Psoas muscle (tissue), 8 donors: Measurements from ENCODE around the gene GAPVD1. TPM values are rescaled to one million over a fixed set of nuclear protein-coding genes. Genes with fewer than 3 reads are reported as not detected.
"Not testable (repeated sequence)": the region's sequence is repeated elsewhere in the genome, so short reads cannot be mapped to it uniquely, and the experiment has no call there.

Experiments used
- ATAC-seq, 4 donors: fragments of 200-7000 bp; cut with Tn5 transposase; one replicate each; pipeline ENCODE4 v1.9.1; 2020; ENCODE audit warnings: moderate library complexity in 3 of 4, mild to moderate bottlenecking in 2 of 4
- DNase-seq, 2 donors: peaks; one replicate each; pipeline ENCODE4 v3.0.0-alpha.2; 2020
- H3K27ac ChIP-seq: fragments of 200-600 bp; one replicate; pipeline ENCODE4 v1.8.0; 2022
- H3K27me3 ChIP-seq, 3 donors: fragments of 200-600 bp in 1 of 3; one replicate each; pipeline versions ENCODE4 v1.6.1 to v1.8.0; 2013 to 2022; ENCODE audit warnings: low read length in 2 of 3, mild to moderate bottlenecking in 2 of 3, moderate library complexity in 1 of 3; ENCODE audit not compliant: insufficient read depth in 3 of 3
- H3K36me3 ChIP-seq, 2 donors: fragments of 200-600 bp in 1 of 2; one replicate each; pipeline versions ENCODE4 v1.6.1 to v1.8.0; 2013 to 2022; ENCODE audit warnings: low read depth in 1 of 2, mild to moderate bottlenecking in 1 of 2, moderate library complexity in 1 of 2; ENCODE audit not compliant: insufficient read depth in 1 of 2
- H3K4me1 ChIP-seq: fragments of 200-600 bp; one replicate; pipeline ENCODE4 v1.8.0; 2022
- H3K4me3 ChIP-seq: fragments of 200-600 bp; one replicate; pipeline ENCODE4 v1.8.0; 2022; ENCODE audit warnings: mild to moderate bottlenecking
- H3K9me3 ChIP-seq: fragments of 200-600 bp; one replicate; pipeline ENCODE4 v1.8.0; 2022
- WGBS, 3 donors: extraction: QIAGEN DNeasy Blood & Tissue Kit; methylation state at CpG; one replicate each; pipeline versions ENCODE4 v1.1.6 to v1.1.7; 2013; 5-methylcytosine and 5-hydroxymethylcytosine counted together
- intact Hi-C, 2 donors: fragments of 100-400 bp; cut with DNase I; formaldehyde crosslinking; loops; one replicate each; pipeline versions ENCODE4 v1.11.0 to v1.14.2; 2022
- polyA plus RNA-seq, 3 donors: library from polyadenylated mRNA; stranded (reverse); fragments of 200-250 nt; gene quantifications; one replicate each; pipeline ENCODE4 v1.2.3, GENCODE V29; 2013
- total RNA-seq, 4 donors: library from RNA; stranded (reverse); fragmentation: NEBNext Ultra II Directional in 2 of 4; extraction: Animal tissue kit (Norgen Biotek cat#: 25700) in 2 of 4; gene quantifications; one replicate each; pipeline versions ENCODE4 v1.2.1 to v1.2.4, GENCODE V29; 2021 to 2023
- TF ChIP-seq, protein P1 (sequence below): fragments of 200-600 bp; IDR thresholded peaks from one replicate; pipeline ENCODE4 v1.8.0; 2022; ENCODE audit warnings: antibody characterized with exemption
- donor health status: healthy with polysubstance abuse.
- donor health status: DM: no; HTN: no; CAD: no; lungs with moderate emphysema.
- donor health status: Bipolar disorder and iron deficiency.
- donor health status: healthy.
- donor health status: DM: yes; HTN: yes; CAD: no.
- donor health status: DM: no; HTN: no; CAD: no.
- donor health status: DM: no; HTN: no; CAD: no.
- donor health status: DM: yes; HTN: yes; CAD: no.

GAPVD1 gene
- total and polyA plus RNA-seq, 7 donors, result 9.7 to 49.3 (median 33.0) TPM

DNA sequence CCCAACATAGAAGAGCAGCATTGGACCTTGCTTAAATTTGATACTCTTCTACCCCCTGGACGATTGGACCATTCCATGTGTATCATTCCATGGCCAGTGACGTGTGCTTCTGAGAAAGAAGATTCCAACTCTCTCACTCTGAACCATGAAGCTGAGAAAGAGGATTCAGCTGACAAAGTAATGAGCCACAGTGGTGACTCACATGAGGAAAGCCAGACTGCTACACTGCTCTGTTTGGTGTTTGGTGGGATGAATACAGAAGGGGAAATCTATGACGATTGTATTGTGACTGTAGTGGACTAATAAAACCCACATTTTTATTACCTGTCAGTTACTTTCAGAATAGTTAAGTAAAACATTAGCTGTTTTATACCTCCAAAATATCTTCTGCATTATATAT lies 27.9 kb upstream of the GAPVD1 start:
- no peaks in the 10 kb centered on the region for H3K27me3 ChIP-seq
- peak; percentile 73 to 81 (median 80) for ATAC-seq
- TF ChIP-seq, protein P1, sequence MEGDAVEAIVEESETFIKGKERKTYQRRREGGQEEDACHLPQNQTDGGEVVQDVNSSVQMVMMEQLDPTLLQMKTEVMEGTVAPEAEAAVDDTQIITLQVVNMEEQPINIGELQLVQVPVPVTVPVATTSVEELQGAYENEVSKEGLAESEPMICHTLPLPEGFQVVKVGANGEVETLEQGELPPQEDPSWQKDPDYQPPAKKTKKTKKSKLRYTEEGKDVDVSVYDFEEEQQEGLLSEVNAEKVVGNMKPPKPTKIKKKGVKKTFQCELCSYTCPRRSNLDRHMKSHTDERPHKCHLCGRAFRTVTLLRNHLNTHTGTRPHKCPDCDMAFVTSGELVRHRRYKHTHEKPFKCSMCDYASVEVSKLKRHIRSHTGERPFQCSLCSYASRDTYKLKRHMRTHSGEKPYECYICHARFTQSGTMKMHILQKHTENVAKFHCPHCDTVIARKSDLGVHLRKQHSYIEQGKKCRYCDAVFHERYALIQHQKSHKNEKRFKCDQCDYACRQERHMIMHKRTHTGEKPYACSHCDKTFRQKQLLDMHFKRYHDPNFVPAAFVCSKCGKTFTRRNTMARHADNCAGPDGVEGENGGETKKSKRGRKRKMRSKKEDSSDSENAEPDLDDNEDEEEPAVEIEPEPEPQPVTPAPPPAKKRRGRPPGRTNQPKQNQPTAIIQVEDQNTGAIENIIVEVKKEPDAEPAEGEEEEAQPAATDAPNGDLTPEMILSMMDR, result no peak
- H3K4me1 ChIP-seq, result peaks cover 39% of the 10 kb centered on the region
- DNase-seq, result no peak
- 37 to 65% (median 41%) methylated on average over 3 of the region's 3 CpGs for WGBS, 3 donors
- H3K9me3 ChIP-seq, result no peaks in the 10 kb centered on the region
- intact Hi-C loops, result no loop called here
- H3K36me3 ChIP-seq, result peaks cover 9 to 91% of the 10 kb centered on the region in 2 donors
- no peak overlapping the region for H3K4me3 ChIP-seq
- H3K27ac ChIP-seq, result peak overlapping the region; percentile 30

DNA sequence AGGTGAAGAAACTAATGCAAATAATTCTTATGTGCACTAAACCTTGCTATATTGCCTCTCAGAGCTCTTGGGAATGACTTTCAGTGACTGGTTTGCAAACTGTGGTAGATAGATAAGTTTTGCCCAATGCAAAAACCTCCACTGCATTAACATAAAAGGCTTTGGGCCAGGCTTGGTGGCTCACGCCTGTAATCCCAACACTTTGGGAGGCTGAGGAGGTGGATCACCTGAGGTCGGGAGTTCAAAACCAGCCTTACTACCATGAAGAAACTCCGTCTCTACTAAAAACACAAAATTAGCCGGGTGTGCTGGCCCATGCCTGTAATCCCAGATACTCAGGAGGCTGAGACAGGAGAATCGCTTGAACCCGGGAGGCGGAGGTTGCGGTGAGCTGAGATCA lies 27.5 kb upstream of the GAPVD1 start:
- H3K4me3 ChIP-seq, H3K9me3 ChIP-seq, DNase-seq, ATAC-seq, H3K27me3 ChIP-seq, intact Hi-C loops: not testable (repeated sequence)
- Histone ChIP-seq H3K27ac (peak overlapping the region; percentile 30), H3K4me1 (peaks cover 44% of the 10 kb centered on the region), H3K36me3 (peaks cover 9 to 91% of the 10 kb centered on the region in 2 donors)
- 92 to 95% (median 95%) methylated on average over 8 of the region's 8 CpGs for WGBS, 3 donors

DNA sequence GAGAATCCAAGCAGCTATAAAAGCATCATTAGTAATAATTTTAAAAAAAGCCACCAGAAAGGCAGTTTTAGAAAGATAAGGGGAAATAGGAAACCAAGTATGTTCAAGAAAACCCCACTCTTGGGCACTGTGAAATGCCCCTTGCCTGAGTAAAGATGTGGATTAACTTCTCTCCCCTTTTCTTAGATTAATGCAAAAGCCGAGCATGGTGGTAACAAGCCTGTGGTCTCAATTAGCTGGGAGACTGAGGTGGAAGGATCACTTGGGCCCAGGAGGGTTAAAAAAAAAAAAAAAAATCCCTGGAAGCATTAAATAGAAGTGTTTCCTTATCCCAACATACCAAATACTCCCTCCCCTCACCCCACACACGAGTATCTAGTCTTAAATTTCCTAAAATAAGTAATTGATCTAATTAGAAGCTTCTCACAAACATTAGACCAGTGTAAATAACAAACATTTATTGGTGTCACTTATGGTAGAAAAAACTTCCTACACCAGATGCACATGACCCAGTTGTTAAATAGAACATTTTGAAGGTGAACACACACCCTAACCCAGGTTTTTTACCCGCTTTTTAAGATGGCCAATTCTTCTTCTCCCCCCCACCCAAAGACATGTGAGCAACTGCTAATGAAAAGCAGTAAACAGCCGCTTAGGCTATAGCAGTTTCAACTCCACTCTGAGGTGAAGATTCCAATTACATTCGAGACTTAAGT lies 25.7 kb upstream of the GAPVD1 start:
- Histone ChIP-seq H3K27ac (no peak overlapping the region), H3K4me3 (peak overlapping the region; percentile 95), H3K27me3 (no peaks in the 10 kb centered on the region), H3K36me3 (peaks cover 8 to 85% of the 10 kb centered on the region in 2 donors), H3K4me1 (peaks cover 56% of the 10 kb centered on the region), H3K9me3 (no peaks in the 10 kb centered on the region)
- intact Hi-C loops, result no loop called here
- TF ChIP-seq, protein P1, result no peak
- ATAC-seq (no peak), DNase-seq (no peak)
- 41 to 55% (median 47%) methylated on average over 5 of the region's 5 CpGs for WGBS, 3 donors

DNA sequence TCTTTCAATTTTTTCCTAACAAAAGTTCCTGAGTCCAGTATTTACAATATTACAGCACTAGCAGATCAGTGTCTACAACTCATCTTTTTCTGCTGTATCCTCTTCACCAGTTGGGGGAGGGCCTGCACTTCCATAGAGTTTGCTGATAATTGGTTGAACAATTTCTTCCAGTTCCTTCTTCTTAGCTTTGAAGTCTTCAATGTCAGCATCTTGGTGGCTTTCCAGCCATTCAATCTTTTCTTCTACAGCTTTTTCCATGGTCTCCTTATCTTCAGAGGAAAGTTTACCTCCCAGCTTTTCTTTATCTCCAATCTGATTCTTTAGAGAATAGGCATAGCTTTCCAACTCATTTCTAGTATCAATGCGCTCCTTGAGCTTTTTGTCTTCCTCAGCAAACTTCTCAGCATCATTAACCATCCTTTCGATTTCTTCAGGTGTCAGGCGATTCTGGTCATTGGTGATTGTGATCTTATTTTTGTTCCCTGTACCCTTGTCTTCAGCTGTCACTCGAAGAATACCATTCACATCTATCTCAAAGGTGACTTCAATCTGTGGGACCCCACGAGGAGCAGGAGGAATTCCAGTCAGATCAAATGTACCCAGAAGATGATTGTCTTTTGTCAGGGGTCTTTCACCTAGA lies 25.0 kb upstream of the GAPVD1 start:
- intact Hi-C loops, ATAC-seq, H3K27ac ChIP-seq, H3K9me3 ChIP-seq, H3K27me3 ChIP-seq, DNase-seq: not testable (repeated sequence)
- Histone ChIP-seq H3K4me1 (peaks cover 56% of the 10 kb centered on the region), H3K36me3 (peaks cover 4 to 79% of the 10 kb centered on the region in 2 donors), H3K4me3 (peak overlapping the region; percentile 95)
- 70 to 75% (median 71%) methylated on average over 5 of the region's 5 CpGs for WGBS, 3 donors

DNA sequence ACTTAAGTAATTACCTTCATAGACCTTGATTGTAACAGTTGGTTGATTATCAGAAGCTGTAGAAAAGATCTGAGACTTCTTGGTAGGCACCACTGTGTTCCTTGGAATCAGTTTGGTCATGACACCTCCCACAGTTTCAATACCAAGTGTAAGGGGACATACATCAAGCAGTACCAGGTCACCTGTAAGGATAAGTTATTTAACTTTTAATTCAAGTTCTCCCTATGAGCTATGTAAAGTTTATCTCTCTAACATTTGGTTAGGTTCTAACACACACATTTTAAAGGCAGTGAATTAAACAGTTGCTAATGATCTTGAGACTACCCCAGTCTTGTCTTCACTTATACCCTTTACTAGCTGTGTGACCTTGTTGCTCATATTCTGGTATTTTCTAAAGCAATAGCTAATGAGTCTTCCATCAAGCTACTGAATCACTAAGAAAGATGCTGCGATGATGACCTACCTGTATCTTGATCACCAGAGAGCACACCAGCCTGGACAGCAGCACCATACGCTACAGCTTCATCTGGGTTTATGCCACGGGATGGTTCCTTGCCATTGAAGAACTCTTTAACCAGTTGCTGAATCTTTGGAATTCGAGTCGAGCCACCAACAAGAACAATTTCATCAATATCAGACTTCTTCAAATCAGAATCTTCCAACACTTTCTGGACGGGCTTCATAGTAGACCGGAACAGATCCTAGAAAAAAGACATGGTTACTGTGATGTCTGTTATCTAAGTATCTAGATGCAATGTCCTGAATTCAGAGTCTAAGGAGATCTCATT lies 23.3 kb upstream of the GAPVD1 start:
- ATAC-seq (no peak), DNase-seq (no peak)
- Histone ChIP-seq H3K27me3 (no peaks in the 10 kb centered on the region), H3K4me3 (peak overlapping the region; percentile 95), H3K27ac (no peak overlapping the region), H3K4me1 (peaks cover 60% of the 10 kb centered on the region), H3K36me3 (peaks cover 4 to 68% of the 10 kb centered on the region in 2 donors), H3K9me3 (no peaks in the 10 kb centered on the region)
- WGBS, 3 donors, result 84 to 86% (median 86%) methylated on average over 7 of the region's 7 CpGs
- TF ChIP-seq, protein P1, result no peak
- intact Hi-C loops, result no loop called here
